ENCODE results near the gene LLGL1.

Gene LLGL1

DNA sequence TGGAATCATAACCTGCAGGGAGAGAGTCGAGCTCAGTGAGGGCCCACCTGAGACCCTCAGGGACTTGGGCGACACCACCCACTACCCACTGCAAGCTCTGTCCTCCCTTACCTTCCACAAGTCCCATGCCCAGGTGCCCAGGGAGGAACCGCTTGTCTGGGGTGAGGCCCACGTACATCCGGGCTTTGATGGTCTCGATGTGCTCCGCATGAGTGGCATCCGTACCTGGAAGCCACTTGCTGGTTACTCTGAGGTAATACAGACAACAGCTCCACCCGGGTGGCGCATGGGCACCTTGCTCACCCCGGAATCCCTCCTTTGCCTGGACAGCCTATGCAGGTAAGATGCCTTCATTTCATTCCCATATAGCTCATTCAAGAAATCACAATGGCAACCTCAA lies 59.9 kb downstream of the LLGL1 start:
- H3K27ac Mint-ChIP-seq: no peak overlapping the region
- H3K36me3 Mint-ChIP-seq: peaks cover 100% of the 10 kb centered on the region
- ATAC-seq: no peak

DNA sequence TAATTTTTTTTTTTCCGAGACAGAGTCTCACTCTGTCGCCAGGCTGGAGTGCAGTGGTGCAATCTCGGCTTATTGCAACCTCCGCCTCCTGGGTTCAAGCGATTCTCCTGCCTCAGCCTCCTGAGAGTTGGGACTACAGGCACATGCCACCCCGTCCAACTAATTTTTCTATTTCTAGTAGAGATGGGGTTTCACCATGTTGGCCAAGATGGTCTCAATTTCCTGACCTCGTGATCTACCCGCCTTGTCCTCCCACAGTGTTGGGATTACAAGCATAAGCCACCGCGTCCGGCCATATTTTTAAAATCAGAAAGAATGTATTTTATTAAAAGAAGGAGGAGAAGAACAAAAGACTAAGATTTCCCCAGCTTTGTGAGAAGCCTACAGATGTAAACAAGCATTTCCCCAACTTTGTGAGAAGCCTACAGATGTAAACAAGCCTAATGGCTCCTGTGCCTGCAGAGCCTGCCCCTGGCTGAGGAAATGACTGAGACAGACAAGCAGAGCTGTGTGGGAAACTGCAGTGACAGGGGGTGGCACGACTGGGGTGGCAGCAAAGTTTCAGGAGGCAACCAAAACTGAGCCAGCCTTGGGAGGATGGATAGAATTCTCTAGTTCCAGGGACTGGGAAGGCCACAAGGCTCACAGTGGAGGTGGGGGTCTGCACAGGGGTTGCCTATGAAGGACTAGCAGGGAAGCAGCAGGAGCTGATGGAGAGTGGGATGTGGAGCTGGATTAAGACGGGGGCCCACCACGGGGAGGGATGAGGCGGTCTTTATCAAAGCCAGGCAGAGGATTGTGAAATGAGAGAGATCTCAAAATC lies 66.5 kb downstream of the LLGL1 start:
- H3K27ac Mint-ChIP-seq: peak overlapping the region; percentile 82

More for the DNA sequence above, 59.9 kb downstream of the LLGL1 start:
- Mint-ChIP-seq H3K4me1 (no peaks in the 10 kb centered on the region), H3K4me3 (no peak overlapping the region), H3K9me3 (no peaks in the 10 kb centered on the region)
- no peak for DNase-seq (ENCODE audit: low spot score in 2 of 2)

More for the DNA sequence above, 66.5 kb downstream of the LLGL1 start:
- H3K4me3 Mint-ChIP-seq: no peak overlapping the region
- no peaks in the 10 kb centered on the region for H3K9me3 Mint-ChIP-seq
- DNase-seq (ENCODE audit: low spot score in 2 of 2) (no peak), ATAC-seq (no peak)
- H3K36me3 Mint-ChIP-seq: peaks cover 100% of the 10 kb centered on the region
- H3K4me1 Mint-ChIP-seq: no peaks in the 10 kb centered on the region

Measured in stimulated activated effector memory CD8-positive, alpha-beta T cell treated with anti-CD3 and anti-CD28 coated beads, Interleukin-12 subunit alpha, Interleukin-12 subunit beta, amount 100 ng/mL, for 72 hours (primary cell).